OCI-LY3 (cell line): Measurements from ENCODE around the gene LRP6.

Experiments
- CTCF ChIP-seq: fragments of 200-600, 300-600 bp; sonication (generic); IDR thresholded peaks from 2 replicates; pipeline ENCODE4 v1.5.1; 2014; ENCODE audit warnings: antibody characterized with exemption, low read length, low read depth
- EZH2phosphoT487 ChIP-seq: fragments of 200-600 bp; shearing (Covaris generic); IDR thresholded peaks from 2 replicates; pipeline ENCODE4 v1.6.1; 2018; ENCODE audit warnings: antibody characterized with exemption, mixed run types, low read depth

GRCh38 chr12:12156828-12157227, 110.0 kb downstream of the LRP6 start:
- no peak for TF ChIP-seq CTCF
- no peak for TF ChIP-seq EZH2phosphoT487
